GM21381 (cell line): Measurements from ENCODE around the gene DCTN4.
"Not testable (repeated sequence)": the region's sequence is repeated elsewhere in the genome, so short reads cannot be mapped to it uniquely, and the experiment has no call there.

Experiments
- ATAC-seq: cut with Tn5 transposase; IDR thresholded peaks from one replicate; pipeline ENCODE4 v1.9.1; 2021; ENCODE audit warnings: mild to moderate bottlenecking, moderate library complexity; ENCODE audit not compliant: unreplicated experiment

DCTN4 gene

DNA sequence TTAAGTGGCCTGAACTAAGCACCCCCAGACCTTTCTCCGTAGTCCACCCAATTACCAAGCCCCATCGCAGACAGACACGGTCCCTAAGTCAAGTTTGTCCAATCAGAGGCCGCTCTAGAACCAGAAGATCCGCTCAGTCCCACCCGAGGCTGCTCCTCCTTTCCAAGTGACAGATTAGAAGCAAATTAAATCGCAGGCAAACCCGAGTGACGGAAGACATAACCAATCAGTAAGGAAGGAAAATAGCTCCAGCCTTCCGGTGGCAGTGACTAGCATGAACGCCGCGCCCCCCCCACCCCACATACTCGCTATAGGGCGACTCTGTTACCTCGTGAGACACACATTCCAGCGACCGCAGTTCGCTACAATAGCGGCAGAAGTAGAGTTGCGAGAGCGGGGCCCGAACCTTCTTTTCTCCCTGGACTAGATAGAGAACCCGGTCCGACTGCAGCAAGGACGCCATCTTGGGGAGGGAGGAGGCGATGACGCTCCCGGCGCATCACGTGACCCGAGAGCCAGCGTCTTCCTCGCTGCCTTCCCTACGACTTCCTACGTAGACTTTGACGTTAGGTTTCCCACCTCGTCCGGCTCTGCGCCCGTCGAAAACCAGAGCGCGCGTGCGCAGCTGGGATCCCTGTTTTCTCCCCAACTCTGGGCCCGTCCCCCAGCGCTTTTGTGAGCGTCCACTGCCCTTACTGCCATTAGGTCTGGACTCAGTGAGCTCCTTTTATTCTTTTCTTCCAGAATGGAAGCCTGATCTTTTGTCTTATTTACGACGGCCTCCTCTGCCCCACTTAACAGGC is at the start of gene DCTN4:
TSS of gene DCTN4 (minus strand) at position 487 of the 803 bp plus-strand sequence. CDS start at position 463, 24 bp downstream.
- peak; percentile 93 for ATAC-seq

DNA sequence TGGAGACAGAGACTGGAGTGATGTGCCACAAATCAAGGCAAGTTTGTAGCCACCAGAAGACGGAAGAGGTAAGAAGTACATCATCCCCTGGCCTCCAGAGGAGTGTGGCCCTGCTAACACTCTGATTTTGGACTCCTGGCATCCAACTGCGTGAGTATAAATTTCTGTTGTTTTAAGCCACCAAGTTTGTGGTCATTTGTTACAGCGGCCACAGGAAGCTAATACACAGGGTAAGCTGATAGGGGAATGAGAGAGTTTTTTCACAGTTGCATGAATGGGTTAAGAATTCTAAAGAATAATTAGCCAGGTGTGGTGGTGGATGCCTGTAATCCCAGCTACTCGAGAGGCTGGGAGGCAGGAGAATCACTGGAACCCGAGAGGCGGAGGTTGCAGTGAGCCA is 45.6 kb upstream of the DCTN4 start:
- no peak for ATAC-seq

DNA sequence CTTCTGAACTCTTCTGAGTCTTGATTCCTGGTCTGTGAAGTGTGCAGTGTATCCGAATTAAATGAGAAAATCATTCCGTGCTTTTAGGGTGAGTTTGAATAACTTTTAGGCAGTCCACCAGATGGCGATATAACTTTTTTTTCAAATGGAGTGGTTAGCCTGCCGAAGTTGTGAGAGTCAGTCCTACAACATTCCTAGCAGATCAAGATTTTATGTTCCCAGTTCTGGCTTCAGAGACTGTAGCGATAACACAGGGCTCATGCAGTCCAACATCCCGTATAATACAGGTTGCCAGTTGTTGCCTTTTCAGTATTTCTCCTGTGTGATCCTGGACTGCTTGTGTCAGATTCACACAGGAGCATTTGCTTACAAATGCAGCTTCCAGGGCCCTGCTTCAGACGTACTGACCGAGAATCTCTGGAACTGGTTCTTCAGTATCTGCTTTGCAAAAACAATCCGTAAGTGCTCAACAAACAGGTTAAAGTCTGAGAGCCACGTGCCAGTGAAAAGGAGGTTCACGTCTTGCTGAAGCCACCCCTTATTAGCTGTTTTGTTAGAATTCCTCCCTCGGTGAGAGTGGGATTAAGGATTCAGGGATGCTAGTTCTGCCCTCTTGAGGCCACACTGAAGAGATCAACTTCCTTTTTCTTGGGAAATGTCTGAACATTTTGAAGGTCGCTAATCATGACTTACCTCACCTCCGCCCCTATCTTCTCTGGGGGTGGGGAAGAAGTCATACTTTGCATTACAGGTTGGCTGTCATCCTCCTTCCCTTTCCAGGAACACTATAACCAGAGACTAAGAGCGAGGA is 42.5 kb upstream of the DCTN4 start:
- peak; percentile 67 for ATAC-seq

DNA sequence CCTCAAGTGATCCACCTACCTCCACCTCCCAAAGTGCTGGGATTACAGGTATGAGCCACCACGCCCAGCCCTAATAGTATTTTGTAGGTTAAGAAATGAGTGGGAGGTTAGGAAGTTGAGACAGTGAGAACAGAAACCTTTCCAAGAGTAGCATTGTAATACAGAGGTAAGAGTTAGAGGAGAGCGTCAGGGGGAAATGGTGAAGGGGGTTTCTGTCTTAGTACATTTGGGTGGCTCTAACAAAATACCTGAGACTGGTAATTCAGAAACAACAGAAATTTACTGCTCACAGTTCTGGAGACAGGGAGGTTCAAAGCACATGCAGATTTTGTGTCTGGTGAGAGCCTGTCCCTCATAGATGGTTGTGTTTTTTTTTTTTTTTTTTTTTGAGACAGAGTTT is 38.6 kb upstream of the DCTN4 start:
- ATAC-seq: no peak

DNA sequence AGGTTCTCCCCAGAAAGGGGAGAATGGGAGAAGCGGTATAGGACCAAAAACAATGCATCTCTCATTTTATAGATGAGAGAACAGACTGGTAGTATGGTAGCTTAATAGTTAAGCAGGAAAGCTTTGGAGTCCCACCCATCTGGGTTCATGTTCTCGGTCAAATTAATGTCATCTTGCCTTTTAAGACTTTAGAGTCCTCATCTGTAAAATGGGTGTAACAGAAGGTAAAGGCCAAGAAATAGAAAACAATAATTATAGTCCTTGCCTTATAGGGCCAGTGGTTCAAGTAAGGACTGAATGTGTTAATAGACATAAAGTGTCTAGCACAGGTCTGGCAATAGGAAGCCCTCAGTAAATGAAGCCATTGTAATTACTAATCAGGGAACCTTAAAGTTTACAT is 36.1 kb upstream of the DCTN4 start:
- no peak for ATAC-seq

DNA sequence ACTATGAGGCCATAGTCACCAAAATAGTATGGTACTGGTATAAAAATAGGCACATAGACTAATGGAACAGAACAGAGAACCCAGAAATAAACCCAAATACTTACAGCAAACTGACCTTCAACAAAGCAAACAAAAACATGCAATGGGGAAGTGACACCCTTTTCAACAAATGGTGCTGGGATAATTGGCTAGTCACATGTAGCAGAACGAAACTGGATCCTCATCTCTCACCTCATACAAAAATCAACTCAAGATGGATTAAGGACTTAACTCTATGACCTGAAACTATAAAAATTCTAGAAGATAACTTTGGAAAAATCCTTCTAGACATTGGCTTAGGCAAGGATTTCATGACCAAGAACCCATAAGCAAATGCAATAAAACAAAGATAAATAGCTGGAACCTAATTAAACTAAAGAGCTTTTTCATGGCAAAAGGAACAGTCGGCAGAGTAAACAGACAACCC is 34.6 kb upstream of the DCTN4 start:
- ATAC-seq: not testable (repeated sequence)

DNA sequence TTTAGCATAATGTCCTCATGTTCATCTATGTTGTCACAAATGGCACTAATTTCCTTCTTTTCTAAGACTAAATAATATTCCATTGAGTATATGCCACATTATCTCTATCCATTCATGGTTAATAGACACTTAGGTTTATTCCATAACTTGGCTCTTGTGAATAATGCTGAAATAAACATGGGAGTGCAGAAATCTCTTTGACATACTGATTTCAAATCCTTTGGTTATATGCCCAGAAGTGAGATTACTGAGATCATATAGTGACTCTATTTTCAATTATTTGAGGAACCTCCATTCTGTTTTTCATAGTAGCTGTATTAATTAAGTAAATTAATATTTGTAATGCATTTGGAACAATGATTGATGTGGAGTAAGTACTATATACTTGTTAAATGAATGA is 32.7 kb upstream of the DCTN4 start:
- no peak for ATAC-seq

DNA sequence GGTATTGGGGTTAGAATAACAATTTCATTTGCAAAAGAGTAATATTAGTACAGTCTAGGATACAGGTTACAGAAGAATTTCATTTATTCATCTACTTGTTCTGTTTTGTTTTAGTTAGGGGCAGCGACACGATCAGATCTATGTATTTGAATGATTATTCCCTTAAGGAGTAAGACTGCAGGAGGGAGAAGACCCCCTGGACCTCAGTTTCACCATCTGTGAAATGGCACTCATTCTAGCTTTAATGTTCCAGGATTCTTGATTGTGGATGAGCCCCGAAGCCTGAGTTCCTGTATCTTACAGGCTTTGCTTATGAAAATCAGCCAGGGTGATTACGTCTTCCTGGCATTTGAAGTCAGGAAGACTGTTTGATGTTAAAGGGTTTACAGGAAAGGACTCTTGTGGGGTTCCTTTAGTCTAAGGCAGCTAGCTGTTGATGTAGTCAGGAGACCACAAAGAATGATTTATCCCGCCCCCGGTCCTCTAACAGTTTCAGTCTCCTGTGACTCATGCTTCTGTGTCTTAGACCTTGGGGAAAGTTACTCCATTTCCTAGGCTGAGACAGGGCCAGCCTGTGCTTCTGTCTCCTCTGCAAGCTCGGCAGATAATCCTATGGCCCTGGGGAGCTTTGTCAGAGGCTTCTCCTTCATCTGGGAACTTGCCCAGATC is 31.3 kb upstream of the DCTN4 start:
- ATAC-seq: peak; percentile 98

DNA sequence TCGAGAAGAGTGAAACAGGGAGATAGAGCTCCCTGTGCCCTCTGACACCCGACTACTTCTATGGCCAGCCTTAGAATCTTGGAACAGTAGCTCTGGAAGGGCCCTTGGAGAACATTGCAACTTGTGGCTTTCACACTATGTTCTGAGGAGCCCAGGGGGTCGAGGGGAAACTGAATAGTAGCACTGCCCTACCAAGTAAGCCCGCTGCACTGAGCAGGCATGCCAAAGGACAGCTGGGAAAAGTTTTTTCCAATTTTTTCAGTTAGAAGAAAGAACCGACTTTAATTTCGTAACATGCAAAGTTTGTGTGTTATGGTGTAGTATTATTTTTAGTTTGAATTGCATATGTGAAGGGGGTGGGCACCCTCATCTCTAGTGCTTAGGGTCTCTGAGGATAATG is 30.6 kb upstream of the DCTN4 start:
- ATAC-seq: no peak

DNA sequence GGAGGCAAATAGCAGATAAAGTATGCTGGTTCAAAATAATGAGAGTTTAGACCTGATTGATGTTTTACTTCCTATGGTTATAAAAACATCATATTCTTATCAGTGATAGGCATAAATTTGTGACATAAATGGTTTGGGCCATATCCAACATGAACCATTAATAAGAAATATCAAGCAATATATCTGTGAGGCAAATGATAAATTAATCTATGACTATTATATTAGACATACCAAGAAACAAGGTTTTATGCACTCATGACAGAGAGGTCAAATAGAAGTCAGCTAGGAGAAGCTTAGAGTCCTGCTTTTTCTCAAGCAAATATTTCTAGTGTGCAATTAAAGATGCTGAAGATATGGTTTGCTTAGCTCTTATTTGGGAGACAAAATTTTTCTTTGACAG is 30.2 kb upstream of the DCTN4 start:
- ATAC-seq: no peak

DNA sequence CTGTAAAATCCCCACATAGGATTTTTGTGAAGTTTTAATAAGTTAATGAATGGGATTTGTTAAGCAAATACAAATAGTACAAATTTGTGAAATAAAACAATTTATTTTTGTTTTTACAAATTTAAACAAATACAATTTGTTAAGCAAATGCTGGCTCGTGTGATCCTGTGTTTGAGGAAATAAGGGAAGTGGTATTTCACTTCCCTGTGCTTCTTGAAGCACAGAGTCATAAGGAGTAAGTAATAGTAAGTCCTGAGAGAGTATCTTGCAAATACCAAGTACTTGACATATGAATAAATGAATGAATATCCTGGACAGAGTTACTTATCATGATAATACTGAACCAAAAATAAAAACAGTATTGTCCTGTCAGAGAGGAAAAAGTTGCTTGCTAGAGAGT is 28.8 kb upstream of the DCTN4 start:
- ATAC-seq: no peak

DNA sequence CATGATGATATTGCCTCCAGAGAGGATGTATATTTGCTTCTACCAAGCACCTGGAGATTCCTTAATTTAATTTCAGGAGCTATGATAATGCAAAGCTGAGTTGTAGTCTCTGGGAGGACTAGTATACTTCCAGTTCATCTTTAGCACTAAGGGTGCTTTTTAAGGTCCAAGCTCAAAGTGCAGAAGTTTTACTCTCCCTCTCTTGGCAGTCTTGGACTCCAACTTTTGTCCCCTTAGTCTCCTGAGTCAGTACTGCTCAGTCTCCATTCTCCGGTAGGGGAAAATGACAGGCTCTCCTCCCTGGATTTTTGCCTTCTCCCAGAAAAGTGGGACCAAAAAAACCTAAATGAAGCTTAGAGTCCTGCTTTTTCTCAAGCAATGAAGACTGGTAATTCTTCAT is 28.1 kb upstream of the DCTN4 start:
- ATAC-seq: no peak

DNA sequence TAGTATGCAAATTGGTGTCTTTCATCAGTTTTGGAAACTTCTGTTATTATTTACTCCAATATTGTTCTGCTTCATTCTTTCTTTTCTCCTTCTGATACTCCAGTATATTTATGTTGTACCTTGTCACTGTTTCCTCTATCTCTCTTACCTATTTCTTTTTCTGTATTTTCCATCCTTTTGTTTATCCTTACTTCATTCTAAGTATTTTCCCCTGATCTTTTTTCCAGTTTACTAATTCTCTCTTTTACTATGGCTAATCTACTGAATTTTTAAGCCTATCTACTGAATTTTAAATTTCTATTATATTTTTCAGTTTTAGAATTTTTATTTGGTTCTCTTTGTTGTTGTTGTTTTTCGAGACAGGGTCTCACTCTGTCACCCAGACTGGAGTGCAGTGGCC is 27.1 kb upstream of the DCTN4 start:
- ATAC-seq: no peak

DNA sequence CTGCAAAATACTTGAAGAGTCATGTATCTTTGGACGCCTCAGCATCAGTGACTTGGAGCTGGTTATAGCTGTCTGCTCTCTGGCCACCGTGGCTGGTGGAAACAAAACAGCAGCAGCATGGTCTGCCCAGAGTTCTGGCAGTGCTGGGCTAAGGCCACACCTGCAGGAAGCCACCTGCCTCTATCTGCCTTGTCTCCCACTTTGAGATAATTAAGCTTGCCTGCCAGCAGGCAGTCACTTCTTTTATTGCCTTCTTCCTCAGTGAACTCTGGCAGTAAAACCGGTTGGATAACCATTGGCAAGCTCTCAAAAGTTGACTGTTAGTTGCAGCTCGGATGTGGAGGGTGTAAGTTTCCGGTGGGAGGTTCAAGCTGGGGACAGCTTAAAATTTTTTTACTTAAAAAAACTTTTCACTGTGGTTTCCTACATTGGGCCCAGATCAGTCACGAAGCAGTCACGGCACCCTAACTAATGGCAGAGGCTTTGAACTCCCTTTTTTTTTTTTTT is 24.7 kb upstream of the DCTN4 start:
- ATAC-seq: peak; percentile 44

DNA sequence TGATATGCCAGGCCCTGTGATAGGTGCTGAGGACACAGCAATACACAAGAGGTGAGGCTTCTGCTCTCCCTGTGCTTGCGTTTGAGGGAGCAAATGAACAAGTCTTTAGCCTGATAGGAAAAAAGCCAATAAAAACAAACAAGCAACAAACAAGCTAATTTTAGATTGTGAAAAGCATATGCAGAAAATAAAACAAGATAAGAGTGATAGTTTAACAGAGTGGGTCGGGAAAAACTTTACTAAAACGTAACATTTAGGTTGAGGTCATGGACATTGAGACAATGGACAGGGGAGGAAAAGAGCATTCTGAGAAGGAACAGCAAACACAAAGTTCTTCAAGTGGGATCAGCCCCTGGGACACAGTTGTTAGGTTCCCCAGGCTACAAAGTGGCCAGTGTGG is 24.0 kb upstream of the DCTN4 start:
- no peak for ATAC-seq

DNA sequence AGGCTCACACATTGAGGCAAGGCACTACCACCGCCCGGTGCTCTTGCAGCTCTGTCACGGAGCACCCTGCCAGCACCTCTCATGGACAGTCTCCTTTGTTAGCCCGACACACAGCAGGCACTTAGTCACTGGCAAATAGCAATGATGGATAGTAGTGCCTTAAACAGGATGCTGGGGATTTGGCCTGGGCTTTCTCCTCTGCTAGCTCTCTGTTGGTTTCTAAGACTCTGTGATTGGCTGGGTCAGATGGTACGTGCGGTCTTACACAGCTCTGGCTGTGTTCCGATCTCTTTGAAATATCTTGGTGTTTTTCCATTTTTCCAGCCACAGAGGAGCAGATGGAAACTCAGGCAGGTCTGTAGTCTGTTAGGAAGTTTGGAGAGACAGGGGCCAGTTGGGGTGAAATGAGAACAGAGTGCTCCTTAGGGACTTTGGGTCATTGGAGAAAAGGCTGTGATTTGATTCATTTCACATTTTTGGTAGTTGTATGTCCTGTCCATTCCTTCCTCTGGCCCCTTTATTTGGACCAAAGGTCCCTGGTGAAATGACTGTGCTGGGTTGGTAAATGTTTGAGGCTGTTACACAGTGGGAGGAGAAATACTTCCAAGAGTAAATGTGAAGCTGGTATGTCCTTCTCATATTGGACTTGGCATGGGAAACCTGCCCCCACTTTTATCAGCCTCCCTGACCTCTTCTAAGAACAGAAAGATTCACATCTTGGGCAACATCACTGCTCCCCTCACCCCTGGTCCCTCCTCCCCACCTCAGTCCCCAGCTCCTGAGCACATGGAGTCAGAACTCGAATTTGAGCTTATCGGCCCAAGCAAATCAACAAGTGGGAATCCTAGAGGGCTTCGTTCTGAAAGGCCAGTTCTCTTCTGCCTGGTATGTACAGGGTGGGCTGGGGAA is 23.1 kb upstream of the DCTN4 start:
- ATAC-seq: no peak

DNA sequence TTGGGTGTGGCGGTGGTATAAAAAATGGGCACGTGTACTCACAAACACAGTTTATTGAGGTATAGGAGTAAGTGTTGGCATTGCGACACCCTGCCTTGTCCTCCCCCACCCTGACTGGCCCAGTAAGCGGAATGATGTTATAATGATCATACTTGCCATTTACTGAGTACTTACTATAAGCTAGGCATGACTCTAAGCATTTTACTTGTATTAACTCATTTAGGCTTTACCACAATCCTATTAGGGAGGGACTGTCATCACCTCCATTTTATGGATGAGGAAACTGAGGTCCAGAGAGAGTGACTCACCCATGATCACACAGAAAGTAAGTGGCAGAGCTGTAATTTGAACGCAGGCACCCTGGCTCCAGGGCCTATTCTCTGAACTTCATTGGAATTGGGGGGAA is 22.0 kb upstream of the DCTN4 start:
- no peak for ATAC-seq

DNA sequence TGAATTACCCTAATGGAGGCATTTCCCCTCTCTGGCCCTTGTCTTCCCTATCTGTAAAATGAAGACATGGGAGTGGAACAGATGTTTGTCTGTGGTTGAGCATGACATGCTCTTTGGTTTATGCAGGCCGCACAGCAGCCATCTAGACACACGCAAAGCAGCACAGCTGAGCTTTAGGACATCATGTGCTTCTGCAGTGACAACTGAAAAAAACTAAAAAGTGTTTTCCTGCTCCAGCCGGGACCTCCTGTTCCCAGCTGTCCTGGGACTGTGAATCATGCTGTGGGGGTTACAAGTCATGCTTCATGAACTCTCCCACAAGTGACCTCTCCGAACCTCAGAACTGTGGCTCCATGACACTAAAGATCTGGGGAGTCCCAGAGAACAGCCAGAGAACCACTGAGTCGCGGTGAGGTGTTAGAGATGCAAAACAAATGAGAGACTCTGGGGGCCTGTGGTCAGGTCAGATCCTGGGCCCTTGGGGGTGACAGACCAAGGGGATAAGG is 21.4 kb upstream of the DCTN4 start:
- peak; percentile 48 for ATAC-seq

DNA sequence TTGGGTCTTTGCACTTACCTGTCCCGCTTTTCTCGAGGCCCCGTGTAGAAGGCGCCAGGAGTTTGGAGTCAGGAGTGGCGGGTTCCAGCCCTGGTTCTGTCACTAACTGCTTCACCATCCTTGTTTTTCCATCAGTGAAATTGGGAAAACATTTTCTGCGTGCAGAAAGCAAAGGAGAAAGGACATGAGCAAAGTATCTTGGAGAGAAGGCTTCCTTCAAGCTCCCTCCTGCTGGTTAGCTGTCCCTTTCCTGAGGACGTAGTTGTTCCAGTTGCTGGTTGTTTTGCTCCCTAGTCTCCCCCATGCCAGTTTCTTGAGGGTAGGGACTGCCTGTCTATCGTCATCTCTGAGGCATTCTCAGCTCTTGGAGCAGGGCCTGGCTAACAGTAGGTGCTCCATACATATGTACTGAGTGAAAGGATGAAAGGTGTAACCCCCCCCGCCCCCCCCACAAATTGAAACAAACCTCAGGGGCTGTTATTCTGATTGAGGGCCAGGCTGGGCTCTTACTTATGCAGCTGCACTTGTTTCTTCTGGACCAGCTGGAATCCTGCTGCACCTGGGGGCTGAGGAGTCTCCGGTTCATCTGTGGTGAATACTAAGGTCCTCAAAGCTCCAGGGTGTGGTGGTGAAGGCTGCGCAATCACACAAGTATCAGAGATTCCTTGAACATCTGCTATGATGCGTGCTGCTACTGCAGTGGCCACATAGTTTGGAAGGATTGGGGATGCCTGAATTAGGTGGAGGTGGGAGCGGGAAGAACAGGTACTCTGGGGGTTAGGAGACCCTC is 20.8 kb upstream of the DCTN4 start:
- ATAC-seq: no peak
